HL-60 (cell line): ENCODE measurements around the gene ZIC5.

Experiments
- CTCF ChIP-seq: IDR thresholded peaks from one replicate; pipeline ENCODE4 v1.5.1; 2011; ENCODE audit warnings: low read length, control low read depth, inconsistent platforms; ENCODE audit not compliant: insufficient read depth
- POLR2AphosphoS5 ChIP-seq: IDR thresholded peaks from 2 replicates; pipeline ENCODE4 v1.6.1; 2012; ENCODE audit warnings: low read depth

GRCh38 chr13:99977334-99977911 lies 5.9 kb upstream of the ZIC5 start:
- TF ChIP-seq CTCF (no peak), POLR2AphosphoS5 (no peak)
